H1 (cell line): ENCODE data around the gene ICE1. TPM values are rescaled to one million over a fixed set of nuclear protein-coding genes. Genes with fewer than 3 reads are reported as not detected.

Source experiments
- CTCF ChIA-PET: fragments of 300-600 bp; sonication (Branson Sonifier 250); formaldehyde crosslinking; loops from one replicate; lab custom pipeline; 2021; ENCODE audit not compliant: partially characterized antibody; lab: Charles Lee
- POLR2A ChIA-PET: fragments of 300-600 bp; sonication (Branson Sonifier 250); formaldehyde crosslinking; loops from one replicate; lab custom pipeline; 2021; ENCODE audit warnings: inconsistent platforms; ENCODE audit not compliant: partially characterized antibody; lab: Charles Lee
- DNase-seq, 2 experiments: peaks; one replicate each; pipeline versions ENCODE4 v3.0.0 to v3.0.0-alpha.2; 2010 to 2022; ENCODE audit warnings: low spot score in 2 of 2, low read depth in 1 of 2, mixed read lengths in 1 of 2
- FAIRE-seq: peaks from 2 replicates; lab custom pipeline; 2011; peaks lifted over from hg19 to GRCh38; lab: Jason Lieb, UNC
- H2AFZ ChIP-seq: 2 replicates; pipeline ENCODE4 v1.8.1; 2012; ENCODE audit warnings: low read length, inconsistent platforms
- H2AK5ac ChIP-seq: 2 replicates; pipeline ENCODE4 v1.6.1; 2013; ENCODE audit warnings: low read depth, low read length
- H2BK120ac ChIP-seq: replicated peaks from 2 replicates; pipeline ENCODE3; 2013; ENCODE audit warnings: low read depth, low read length, inconsistent platforms
- H2BK12ac ChIP-seq: 2 replicates; pipeline ENCODE4 v1.6.1; 2013; ENCODE audit warnings: low read depth, low read length
- H2BK15ac ChIP-seq: 2 replicates; pipeline ENCODE4 v1.6.1; 2013; ENCODE audit warnings: low read length
- H2BK20ac ChIP-seq: 2 replicates; pipeline ENCODE4 v1.6.1; 2013; ENCODE audit warnings: low read length
- H2BK5ac ChIP-seq: 2 replicates; pipeline ENCODE4 v1.6.1; 2013; ENCODE audit warnings: low read depth, low read length
- H3K14ac ChIP-seq: 2 replicates; pipeline ENCODE4 v1.6.1; 2013; ENCODE audit warnings: inconsistent platforms; ENCODE audit not compliant: insufficient read length
- H3K18ac ChIP-seq: 2 replicates; pipeline ENCODE4 v1.6.1; 2013; ENCODE audit warnings: low read length; ENCODE audit errors: extremely low read depth
- H3K23ac ChIP-seq: 2 replicates; pipeline ENCODE4 v1.6.1; 2013; ENCODE audit warnings: inconsistent platforms; ENCODE audit not compliant: insufficient read length
- H3K23me2 ChIP-seq: 2 replicates; pipeline ENCODE4 v1.6.1; 2013; ENCODE audit warnings: low read depth, low read length
- H3K27ac ChIP-seq: 2 replicates; pipeline ENCODE4 v1.6.1; 2011; ENCODE audit warnings: low read depth, low read length, inconsistent platforms
- H3K27me3 ChIP-seq, 4 experiments: replicated peaks in 1 of 4; 1 replicate in 1 of 4; 2 replicates in 3 of 4; pipeline versions ENCODE4 v1.6.1 to v1.8.1; 2011 to 2013; ENCODE audit warnings: low read length in 3 of 4, mild to moderate bottlenecking in 3 of 4, inconsistent platforms in 2 of 4, mixed read lengths in 2 of 4, moderate library complexity in 1 of 4; ENCODE audit not compliant: control insufficient read depth in 3 of 4, insufficient read depth in 3 of 4; ENCODE audit errors: extremely low read depth in 1 of 4
- H3K36me3 ChIP-seq, 4 experiments: 2 replicates each; pipeline versions ENCODE4 v1.6.1 to v1.8.1; 2011 to 2013; ENCODE audit warnings: mild to moderate bottlenecking in 4 of 4, low read length in 3 of 4, moderate library complexity in 2 of 4, control low read depth in 1 of 4, inconsistent platforms in 1 of 4; ENCODE audit not compliant: insufficient read depth in 4 of 4, control insufficient read depth in 2 of 4
- H3K4ac ChIP-seq: replicated peaks from 2 replicates; pipeline ENCODE3; 2013; ENCODE audit warnings: low read length, low read depth, mixed read lengths, inconsistent platforms; ENCODE audit not compliant: insufficient read length
- H3K4me1 ChIP-seq, 4 experiments: replicated peaks in 1 of 4; 1 replicate in 1 of 4; 2 replicates in 3 of 4; pipeline versions ENCODE4 v1.6.1 to v1.8.1; 2011 to 2013; ENCODE audit warnings: low read length in 3 of 4, inconsistent platforms in 2 of 4, mixed read lengths in 1 of 4; ENCODE audit not compliant: insufficient read depth in 4 of 4, control insufficient read depth in 3 of 4
- H3K4me2 ChIP-seq, 2 experiments: 2 replicates each; pipeline versions ENCODE4 v1.6.1 to v1.8.1; 2011 to 2013; ENCODE audit warnings: low read depth in 2 of 2, low read length in 2 of 2, control low read depth in 1 of 2, inconsistent platforms in 1 of 2, mild to moderate bottlenecking in 1 of 2; ENCODE audit not compliant: insufficient read depth in 1 of 2
- H3K4me3 ChIP-seq, 4 experiments: fragments of 200-600, 300-600 bp in 1 of 4; sonication (generic), shearing (Covaris generic), sonication (Bioruptor Twin) in 1 of 4; 2 replicates each; pipeline versions ENCODE4 v1.5.1 to v1.8.1; 2011 to 2016; ENCODE audit warnings: low read length in 4 of 4, low read depth in 3 of 4, control low read depth in 2 of 4, inconsistent platforms in 2 of 4, mild to moderate bottlenecking in 2 of 4, mixed read lengths in 1 of 4, moderate library complexity in 1 of 4; ENCODE audit not compliant: insufficient read depth in 2 of 4; ENCODE audit errors: extremely low read depth in 1 of 4
- H3K56ac ChIP-seq: replicated peaks from 2 replicates; pipeline ENCODE3; 2013; ENCODE audit warnings: low read depth, mild to moderate bottlenecking, mixed read lengths, low read length, inconsistent platforms; ENCODE audit not compliant: insufficient read length
- H3K79me1 ChIP-seq: 2 replicates; pipeline ENCODE4 v1.6.1; 2013; ENCODE audit warnings: low read depth, low read length, control low read depth
- H3K79me2 ChIP-seq, 2 experiments: 2 replicates each; pipeline versions ENCODE4 v1.6.1 to v1.8.1; 2012 to 2013; ENCODE audit warnings: low read length in 2 of 2, mild to moderate bottlenecking in 2 of 2, inconsistent platforms in 1 of 2; ENCODE audit not compliant: insufficient read depth in 2 of 2, control insufficient read depth in 1 of 2
- H3K9ac ChIP-seq, 4 experiments: replicated peaks in 1 of 4; 1 replicate in 1 of 4; 2 replicates in 3 of 4; pipeline versions ENCODE4 v1.6.1 to v1.8.1; 2011 to 2013; ENCODE audit warnings: low read depth in 3 of 4, low read length in 3 of 4, control low read depth in 2 of 4, mild to moderate bottlenecking in 2 of 4, moderate library complexity in 2 of 4, inconsistent platforms in 1 of 4; ENCODE audit errors: extremely low read depth in 1 of 4
- H3K9me3 ChIP-seq, 2 experiments: 2 replicates each; pipeline versions ENCODE4 v1.6.1 to v1.8.1; 2012 to 2013; ENCODE audit warnings: mild to moderate bottlenecking in 2 of 2, moderate library complexity in 2 of 2, control low read depth in 1 of 2, inconsistent platforms in 1 of 2, low read depth in 1 of 2, low read length in 1 of 2, mixed read lengths in 1 of 2; ENCODE audit not compliant: insufficient read depth in 2 of 2
- H4K20me1 ChIP-seq, 2 experiments: replicated peaks in 1 of 2; 2 replicates each; pipeline versions ENCODE3 to v1.8.1; 2011 to 2013; ENCODE audit warnings: inconsistent platforms in 2 of 2, low read length in 2 of 2, mild to moderate bottlenecking in 1 of 2; ENCODE audit not compliant: insufficient read depth in 2 of 2, control insufficient read depth in 1 of 2
- H4K5ac ChIP-seq: 2 replicates; pipeline ENCODE4 v1.6.1; 2013; ENCODE audit warnings: low read length, low read depth, mixed read lengths, inconsistent platforms; ENCODE audit not compliant: insufficient read length
- H4K8ac ChIP-seq: 2 replicates; pipeline ENCODE4 v1.8.0; 2013; ENCODE audit warnings: mild to moderate bottlenecking, moderate library complexity, low read length, inconsistent platforms; ENCODE audit not compliant: insufficient read depth; ENCODE audit errors: extremely low read depth
- H4K91ac ChIP-seq: replicated peaks from 2 replicates; pipeline ENCODE3; 2013; ENCODE audit warnings: low read length, mixed read lengths, inconsistent platforms; ENCODE audit not compliant: insufficient read length
- E2F6 ChIP-seq: IDR thresholded peaks from 2 replicates; pipeline ENCODE4 v1.6.1; 2012; ENCODE audit warnings: inconsistent platforms
- POLR2AphosphoS5 ChIP-seq: IDR thresholded peaks from 2 replicates; pipeline ENCODE4 v1.6.1; 2011; ENCODE audit warnings: low read depth, low read length
- TBP ChIP-seq: IDR thresholded peaks from 2 replicates; pipeline ENCODE4 v1.6.1; 2011; ENCODE audit warnings: low read depth, low read length, improper control_type of control experiment
- WGBS, 2 experiments: shearing (Covaris generic) in 1 of 2; methylation state at CpG; one replicate each; pipeline versions ENCODE4 v1.1.6 to v1.1.7; 2013 to 2015; ENCODE audit warnings: low lambda C conversion rate in 2 of 2, mixed read lengths in 2 of 2, inconsistent platforms in 1 of 2, low coverage in 1 of 2, missing lambda C conversion rate in 1 of 2; ENCODE audit not compliant: insufficient replicate concordance in 2 of 2, insufficient coverage in 1 of 2, insufficient read length in 1 of 2; ENCODE audit errors: extremely low coverage in 1 of 2, missing lambda C conversion rate in 1 of 2; 5-methylcytosine and 5-hydroxymethylcytosine counted together
- polyA plus RNA-seq, 7 experiments: library from polyadenylated mRNA; depleted of rRNA in 3 of 7; stranded (reverse) in 5 of 7; unstranded in 2 of 7; fragments of >200 nt in 5 of 7; fragments of 200-250 nt in 2 of 7; gene quantifications; 1 replicate in 5 of 7; 2 replicates in 1 of 7; 4 replicates in 1 of 7; pipeline versions ENCODE4 v1.2.1 to v1.2.3, GENCODE V29; 2011 to 2013; ENCODE audit warnings: missing spikeins in 2 of 7, mixed read lengths in 2 of 7
- total RNA-seq: library from RNA; stranded (reverse); fragmentation: NEBNext Ultra II Directional; extraction: Animal tissue kit (Norgen Biotek cat#: 25700); gene quantifications from 2 replicates; pipeline ENCODE4 v1.2.1, GENCODE V29; 2021

ICE1 gene
- total and polyA plus RNA-seq, 2 of the 8 experiments (the other 6 are each of a cell fraction or from before 2014, with no cell fraction given) = 11.8 to 53.9 TPM

GRCh38 chr5:5511904-5512416, 89.5 kb downstream of the ICE1 start:
- FAIRE-seq = no peak
- TF ChIP-seq POLR2AphosphoS5 (no peak), TBP (no peak), E2F6 (no peak)

More at GRCh38 chr5:5511904-5512416, 89.5 kb downstream of the ICE1 start:
- Histone ChIP-seq H3K56ac (no peak overlapping the region), H3K36me3 (no peaks in the 10 kb centered on the region), H3K4ac (no peak overlapping the region), H4K8ac (no peak overlapping the region), H3K23ac (no peak overlapping the region), H2AFZ (no peak overlapping the region), H3K18ac (no peak overlapping the region), H2BK15ac (no peak overlapping the region), H2BK5ac (no peak overlapping the region), H2AK5ac (peak overlapping the region; percentile 24; the same call in 1 of the 2 replicates), H3K4me2 (no peak overlapping the region), H3K9me3 (peaks cover 6 to 8% of the 10 kb centered on the region in 2 experiments; a peak in 3 of 4 replicates), H3K27ac (no peak overlapping the region), H2BK120ac (no peak overlapping the region), H3K14ac (no peak overlapping the region), H3K27me3 (no peaks in the 10 kb centered on the region), H3K4me3 (no peak overlapping the region), H2BK12ac (peak overlapping the region; percentile 60; the same call in 1 of the 2 replicates), H3K23me2 (no peaks in the 10 kb centered on the region), H4K91ac (peak overlapping the region; percentile 57), H2BK20ac (0 out of 2 replicates have a peak overlapping the region, but pooled peaks have one; percentile 86), H3K79me1 (no peaks in the 10 kb centered on the region), H3K4me1 (no peaks in the 10 kb centered on the region), H4K20me1 (no peaks in the 10 kb centered on the region), H3K79me2 (no peaks in the 10 kb centered on the region), H4K5ac (no peak overlapping the region), H3K9ac (no peak overlapping the region)
- DNase-seq = no peak
- CTCF ChIA-PET = no interaction called here
- 92% methylated on average over 11 of the region's 11 CpGs; no CpG with 5 or more reads in 1 of the 2 experiments for WGBS, 2 experiments
- POLR2A ChIA-PET = no interaction called here
